Pulmonary artery endothelial cell (primary cell): ENCODE results near the gene ARHGAP4. TPM values are rescaled to one million over a fixed set of nuclear protein-coding genes. Genes with fewer than 3 reads are reported as not detected.

Experiments used
- DNase-seq: peaks from one replicate; pipeline ENCODE4 v3.0.0-alpha.2; 2011; ENCODE audit warnings: low read depth, low spot score
- total RNA-seq: library from RNA; depleted of rRNA; stranded (reverse); fragments of >200 nt; gene quantifications from 2 replicates; pipeline ENCODE4 v1.2.3, GENCODE V29; 2014

Gene ARHGAP4
- total RNA-seq, 1 donor from 2014 or later, result 26.5 TPM

DNA sequence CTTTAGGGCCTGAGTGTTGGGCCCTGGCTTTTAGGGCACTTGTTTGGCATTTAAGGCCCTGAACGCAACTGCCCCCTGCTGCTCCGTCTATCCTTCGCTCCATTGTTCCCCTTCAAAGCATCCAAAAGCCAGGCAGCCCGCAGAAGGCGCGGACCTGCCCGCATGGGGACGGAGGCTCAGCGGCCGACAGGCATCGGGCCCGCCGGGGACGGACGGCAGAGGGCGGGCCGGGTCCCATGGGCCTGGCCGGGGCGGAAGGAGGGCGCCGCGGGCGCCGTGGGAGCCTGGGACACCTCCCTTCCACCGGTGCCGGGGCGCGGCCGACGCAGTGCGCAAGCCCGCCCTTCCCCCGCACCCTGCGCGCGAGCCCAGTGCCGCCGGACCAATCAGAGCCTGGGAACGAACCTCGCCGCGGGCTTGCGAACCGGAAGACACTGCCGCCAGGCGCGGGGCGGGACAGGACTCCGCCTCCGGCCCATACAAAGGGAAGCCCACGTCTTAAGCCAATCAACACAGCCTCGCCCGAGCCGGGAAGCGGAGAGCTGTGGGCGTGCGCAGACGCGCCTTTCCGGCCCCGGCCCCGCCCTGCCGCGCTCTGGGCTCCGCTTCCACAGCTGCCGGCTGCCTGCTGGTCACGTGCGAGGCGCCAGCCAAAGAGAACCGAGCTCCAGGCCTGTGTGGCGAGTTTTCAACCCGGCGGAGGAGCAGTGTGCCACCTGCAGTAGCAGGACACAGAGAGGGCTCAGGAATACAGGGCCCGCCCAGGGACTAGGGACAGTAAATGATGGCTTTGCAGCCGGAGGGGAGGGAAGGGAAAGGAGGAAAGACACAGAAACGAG lies 2.1 kb upstream of the ARHGAP4 start:
- peak; percentile 95 for DNase-seq

DNA sequence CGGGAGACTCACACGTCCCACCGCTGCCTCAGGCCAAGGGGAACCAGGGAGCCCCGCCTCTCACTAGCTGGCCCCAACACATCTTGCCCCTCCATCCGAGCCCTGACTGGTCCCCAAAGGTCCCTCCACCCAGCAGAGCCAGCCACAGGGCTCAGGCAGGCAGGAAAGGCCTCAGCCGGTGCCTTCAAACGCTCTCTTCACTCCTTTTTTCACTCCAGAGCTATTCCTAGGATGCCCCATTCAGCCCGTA lies 1.5 kb upstream of the ARHGAP4 start:
- DNase-seq, result no peak

DNA sequence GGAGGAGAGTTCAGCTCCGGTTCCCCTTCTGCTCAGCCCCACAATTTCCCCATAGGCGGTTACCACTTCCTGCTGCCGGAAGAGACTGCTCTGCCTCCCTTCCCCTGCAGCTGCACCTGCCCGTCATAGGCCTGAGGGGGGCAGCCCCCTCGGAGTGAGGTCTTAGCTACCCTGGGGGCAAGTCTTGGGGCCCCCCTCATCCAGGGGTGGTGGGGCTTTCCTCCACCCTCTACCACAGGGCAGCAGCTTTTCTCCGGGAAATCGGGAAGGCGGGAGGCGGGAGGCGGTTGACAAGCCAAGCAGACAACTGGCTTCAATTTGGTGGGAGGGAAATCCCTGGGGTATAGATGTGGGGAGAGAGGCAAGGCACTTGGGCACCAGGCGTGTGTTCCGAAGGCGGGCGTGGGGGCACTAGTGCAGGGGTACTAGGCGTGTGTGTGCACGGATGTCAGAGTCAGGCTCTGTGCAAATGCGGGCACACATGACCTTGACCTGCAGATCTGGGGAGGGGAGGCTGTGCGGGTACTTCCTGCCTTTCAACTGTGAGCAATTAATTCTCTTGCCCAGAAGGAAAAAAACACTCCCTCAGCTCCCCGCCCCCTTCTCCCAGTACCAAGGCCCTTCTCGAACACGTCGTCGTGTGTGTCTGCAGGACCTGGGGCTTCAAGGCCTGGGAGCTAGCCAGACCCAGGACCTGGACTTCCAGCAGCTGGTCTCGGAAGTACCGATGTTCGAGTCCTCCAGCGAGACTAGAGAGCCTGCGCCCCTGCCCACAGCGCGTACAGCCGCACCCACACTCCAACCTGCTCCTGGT lies 1.0 kb upstream of the ARHGAP4 start:
- no peak for DNase-seq

DNA sequence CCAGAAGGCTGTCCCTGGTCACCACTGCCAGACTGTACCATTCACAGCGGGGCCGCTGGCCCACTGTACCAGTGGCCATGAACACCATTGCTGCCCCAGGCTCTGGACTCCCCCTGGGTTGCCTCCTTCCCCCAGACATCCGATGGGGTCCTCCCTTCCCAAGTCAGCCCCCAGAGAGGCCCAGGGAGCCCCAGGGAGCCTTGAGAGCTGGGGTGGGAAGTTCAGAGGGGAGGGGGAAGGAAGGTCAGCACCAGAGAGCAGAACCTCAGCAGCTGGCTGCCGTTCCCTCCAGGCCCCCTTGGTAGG lies 441 bp upstream of the ARHGAP4 start:
- DNase-seq, result no peak

DNA sequence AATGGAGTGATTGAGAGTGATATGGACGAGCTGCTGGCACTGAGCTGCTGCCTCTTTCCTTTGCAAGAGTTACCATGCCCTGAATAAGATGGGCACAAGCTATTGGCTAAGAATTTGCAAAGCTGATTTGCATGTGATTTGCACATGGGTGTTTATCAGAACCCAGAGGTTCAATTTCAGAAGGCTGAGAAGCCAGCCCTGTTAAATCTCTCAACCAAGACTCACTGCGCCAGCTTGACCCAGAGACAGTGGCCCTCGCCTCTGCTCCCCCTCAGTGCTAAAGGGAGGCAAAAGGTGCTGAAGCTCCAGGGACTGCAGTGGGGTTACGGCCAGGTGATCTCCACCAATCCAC lies 701 bp downstream of the ARHGAP4 start:
- DNase-seq, result no peak

DNA sequence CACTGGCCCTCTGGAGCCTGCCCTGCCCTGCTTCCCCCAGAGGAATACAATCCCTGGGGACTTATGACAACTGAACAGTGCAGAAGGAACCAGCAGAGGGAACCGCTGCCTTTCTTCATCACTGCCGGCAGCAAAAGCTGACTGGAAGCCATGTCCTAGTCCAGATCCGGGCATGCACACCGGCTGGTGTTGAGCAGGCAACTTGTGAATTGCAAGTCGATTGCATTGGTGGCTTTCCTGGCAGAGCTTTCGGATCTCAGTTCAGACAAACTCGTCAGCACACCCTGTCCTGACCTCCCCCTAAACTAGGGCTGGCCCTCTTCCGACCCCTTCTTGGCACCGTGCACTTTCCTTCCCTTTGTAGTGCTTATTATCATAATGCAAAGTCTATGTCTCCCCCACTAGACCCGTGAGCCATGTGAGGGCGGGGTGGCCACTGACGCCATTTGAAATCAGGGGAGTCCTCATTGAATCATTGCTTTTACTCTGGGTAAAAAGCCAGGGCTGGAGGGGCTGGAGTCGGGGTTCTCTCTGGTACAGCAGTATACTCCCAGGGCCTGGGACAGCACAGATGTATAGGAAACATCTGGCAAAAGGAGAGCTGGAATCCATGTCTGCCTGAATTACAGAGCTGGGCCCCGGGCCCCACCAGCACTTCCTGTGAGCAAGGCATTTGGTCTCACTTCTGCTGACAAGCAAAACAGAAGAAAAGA lies 1.8 kb downstream of the ARHGAP4 start:
- no peak for DNase-seq

DNA sequence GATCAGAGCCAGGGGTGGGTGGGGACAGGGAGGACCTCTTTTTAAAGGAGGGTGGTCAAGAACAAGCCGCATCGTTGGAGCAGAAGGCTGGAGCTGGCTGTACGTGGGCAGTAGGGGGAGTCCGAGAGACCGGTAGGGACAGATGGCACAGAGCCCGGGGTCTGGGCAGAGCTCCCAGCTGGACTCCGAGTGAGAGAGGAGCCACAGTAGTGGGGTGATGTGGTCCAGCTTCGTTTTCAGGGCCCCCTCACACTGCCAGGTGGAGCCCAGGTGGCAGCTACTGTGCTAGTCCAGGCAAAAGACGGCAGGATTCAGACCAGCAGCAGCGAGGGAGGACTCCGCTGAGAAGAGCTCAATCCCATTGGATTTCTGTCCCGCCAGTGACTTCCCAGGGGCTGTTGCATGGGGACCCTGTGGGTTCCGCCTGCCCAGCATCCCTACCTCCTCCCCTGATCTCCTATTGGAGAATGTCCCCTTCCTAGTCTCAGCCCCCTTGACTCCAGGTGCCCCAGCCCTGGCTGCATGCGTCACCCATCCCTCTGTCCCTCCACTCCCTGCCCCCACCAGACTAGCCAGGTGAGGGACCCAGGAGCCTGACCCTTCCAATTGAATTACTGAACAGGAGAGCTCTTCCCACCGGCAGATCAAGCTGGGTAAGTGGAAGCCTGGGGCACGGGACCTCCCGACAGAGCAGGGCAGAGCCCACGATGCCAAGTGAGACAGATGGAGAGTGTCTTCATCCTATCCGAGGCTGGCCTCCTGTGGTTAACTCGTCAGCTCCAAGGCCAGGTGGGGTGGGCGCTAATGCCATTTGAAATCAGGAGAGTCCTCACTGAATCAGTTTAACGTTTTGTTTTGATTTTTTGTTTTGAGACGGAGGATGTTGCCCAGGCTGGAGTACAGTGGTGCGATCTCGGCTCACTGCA lies 2.9 kb downstream of the ARHGAP4 start:
- no peak for DNase-seq

DNA sequence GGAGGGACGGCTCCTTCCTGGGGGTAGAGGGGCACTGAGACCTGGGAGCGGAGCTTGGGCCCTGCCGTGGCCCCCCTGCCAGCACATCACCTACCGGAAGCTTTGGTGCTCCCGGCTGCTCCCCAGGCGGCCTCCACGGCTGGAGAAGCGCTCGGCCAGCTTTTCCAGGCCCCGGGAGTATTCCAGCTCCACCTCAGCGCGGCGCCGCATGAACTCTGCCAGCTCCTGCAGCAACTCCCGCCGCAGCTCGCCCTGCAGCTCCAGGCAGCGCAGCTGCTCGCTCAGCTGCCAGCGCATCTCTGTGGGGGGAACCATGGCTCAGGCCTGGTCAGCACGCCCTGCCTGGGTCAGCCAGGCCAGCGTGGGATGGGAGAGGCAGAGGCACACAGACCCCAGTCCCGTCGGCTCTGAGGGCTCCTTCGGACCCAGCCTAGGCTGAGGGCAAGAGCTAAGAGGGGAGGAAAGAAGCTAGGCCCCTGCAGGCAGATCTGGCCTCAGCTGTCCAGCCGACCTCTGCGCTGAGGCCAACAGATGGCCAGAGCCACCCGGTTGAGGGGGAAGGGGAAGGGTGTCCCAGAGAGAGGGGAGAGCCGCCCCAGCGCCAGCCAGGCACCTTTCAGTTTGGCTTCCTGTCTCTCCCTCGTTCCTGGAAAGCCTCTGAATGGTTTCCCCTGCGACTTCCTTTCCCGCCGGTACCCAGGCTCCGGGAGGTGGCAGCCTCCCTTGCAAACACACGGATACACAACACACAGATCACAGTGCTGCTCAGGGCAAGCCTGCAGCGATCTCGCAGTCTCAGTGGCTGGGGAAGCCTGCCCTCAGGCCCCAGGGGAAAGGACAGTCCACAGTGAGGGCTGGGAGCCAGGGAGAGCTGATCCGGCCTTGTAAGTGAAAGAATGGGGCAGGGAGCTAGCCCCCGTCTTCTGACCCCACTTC lies 4.3 kb downstream of the ARHGAP4 start:
- no peak for DNase-seq

DNA sequence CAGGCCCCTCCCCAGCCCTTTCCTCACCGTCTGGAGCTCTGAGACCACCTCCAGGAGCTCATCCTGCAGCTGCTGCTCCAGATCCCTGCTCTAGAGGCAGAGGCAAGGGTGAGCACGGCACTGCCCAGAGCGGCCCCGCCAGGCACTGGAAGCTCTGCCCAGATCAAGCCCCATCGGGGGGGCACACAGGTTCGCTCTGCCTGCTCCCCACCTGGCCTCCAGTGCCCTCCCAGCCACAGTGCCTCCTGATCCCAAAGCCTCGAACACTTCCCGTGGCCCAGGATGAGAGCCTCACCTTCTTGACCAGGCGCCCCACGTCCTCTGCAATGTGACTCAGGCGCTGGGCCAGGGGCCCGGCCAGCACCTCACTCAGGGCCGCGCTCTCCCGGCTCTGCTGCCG lies 5.0 kb downstream of the ARHGAP4 start:
- no peak for DNase-seq

DNA sequence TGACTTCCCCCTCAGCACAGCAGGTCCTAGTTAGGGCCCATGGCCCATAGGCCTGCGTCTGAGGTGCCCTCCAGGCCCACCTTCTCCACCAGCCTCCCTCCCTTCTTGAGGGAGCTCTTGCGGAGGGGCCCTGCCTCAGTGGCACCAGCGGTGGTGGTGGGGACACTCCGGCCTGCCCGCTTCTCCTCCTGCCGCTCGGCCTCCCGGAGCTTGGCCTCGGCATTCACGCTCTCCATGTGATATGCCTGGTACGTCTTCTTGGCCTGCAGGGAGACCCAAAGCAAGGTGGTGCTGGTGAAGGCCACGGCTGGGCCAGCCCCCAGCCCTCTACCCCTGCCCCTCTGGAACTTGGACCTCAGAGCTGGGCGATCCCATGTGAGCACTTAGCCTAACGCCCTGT lies 5.5 kb downstream of the ARHGAP4 start:
- DNase-seq, result no peak

DNA sequence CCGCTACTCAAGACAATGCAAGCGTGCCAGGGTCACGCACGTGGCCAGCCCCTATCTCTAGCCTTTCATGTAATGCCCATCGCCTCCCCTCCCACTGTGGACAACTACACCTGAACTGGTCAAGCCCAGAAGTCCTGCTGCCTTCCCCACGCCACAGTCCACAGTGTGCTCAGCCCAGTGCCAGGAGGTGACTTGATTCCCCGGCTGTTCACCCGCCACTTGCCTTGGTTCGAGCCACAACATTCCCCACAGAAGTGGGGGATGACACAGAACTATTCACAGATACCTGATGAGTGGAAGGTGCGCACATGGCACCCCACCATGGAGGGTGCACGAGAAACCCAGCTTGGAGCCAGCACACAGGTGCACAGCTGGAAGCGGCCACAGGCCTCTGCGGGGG lies 6.8 kb downstream of the ARHGAP4 start:
- no peak for DNase-seq

DNA sequence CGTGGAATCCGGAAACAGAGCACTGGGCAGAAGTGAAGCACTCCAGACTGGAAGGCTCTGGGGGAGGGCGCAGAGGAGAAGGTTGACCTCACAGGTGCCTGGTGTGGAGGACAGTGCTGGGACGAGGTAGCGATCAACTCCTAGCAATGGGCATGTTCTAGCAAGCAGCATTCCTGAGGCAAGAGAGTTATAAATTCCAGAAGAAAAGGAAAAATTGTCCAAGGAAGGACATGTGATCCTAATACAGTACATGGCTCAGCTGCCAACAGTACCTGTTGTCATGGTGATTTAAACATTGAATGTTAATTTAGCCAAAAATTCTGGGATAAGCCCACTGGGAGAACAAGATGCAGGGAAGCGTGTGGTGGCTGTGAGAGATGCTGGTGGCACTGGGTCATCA lies 8.2 kb downstream of the ARHGAP4 start:
- DNase-seq, result no peak

DNA sequence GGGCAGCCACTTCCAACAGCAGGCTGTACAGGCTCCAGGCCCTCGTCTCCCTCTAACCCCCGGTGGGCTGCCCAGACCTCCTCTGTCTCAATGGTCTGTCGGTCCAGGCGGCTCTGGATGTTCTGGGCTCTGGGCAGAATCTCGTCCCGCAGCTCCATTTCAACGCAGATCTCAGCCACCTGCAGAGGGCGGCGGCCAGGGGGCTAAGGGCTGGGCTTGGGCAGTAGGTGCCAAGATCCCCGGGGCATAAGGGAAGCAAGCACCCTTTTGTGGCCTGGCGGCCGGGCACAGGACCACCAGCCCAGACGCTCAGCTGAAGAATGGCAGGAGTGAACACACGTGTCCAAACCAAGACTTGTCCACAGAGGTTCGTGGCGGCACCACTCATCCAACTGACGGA lies 12.4 kb downstream of the ARHGAP4 start:
- no peak for DNase-seq

DNA sequence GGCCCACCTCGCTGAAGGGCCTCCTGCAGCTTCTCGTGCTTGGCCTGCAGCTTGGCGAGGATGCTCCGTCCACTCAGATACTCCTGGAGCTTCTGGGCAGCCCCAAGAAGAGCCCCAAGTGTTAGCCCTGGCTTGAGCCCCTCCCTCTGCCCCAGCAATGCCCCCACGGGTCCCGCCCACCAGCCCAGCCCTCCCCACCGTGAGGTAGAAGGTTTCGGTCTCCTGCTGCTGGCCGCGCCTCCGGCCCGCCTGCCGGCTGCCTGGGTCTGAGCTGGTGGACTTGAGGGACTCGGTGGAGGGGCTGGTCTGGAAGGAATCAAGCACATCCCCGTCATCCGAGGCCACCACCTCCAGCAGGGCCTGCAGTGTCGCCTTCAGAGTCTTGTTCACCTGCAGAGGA lies 12.9 kb downstream of the ARHGAP4 start:
- DNase-seq, result no peak

DNA sequence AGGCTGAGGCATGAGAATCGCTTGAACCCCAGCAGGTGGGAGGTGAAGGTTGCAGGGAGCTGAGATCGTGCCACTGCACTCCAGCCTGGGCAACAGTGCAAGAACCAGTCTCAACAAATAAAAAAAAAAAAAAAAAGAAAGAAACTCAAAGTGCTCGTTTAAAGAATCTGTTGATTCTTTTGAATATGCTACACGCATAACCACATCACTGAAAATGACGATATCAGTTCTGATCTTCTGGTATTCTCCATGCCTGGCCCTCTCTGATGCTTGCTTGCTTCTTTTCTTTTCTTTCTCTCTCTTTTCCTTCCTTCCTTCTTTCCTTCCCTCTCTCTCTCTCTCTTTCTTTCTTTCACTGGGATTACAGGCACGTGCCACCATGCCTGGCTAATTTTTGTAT lies 14.3 kb downstream of the ARHGAP4 start:
- no peak for DNase-seq

DNA sequence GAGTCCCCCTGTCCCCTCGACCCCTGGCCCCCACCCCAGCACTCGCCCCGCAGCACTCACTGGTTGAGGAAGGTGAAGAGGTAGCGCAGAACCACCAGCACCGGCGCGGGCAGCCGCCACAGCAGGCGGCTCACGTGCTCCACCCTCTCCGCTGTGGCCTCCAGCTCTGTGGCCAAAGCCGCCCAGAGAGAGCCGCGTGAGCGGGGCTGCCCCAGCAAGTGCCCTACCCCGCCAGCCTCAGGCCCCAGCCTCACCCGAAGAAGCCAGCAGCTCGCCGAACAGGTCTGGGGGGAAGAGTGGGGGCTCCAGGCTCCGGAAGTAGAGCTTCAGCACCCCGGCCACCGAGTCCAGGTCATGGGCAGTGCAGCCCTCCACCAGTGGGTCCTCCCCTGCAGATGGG lies 15.6 kb downstream of the ARHGAP4 start:
- DNase-seq, result no peak

DNA sequence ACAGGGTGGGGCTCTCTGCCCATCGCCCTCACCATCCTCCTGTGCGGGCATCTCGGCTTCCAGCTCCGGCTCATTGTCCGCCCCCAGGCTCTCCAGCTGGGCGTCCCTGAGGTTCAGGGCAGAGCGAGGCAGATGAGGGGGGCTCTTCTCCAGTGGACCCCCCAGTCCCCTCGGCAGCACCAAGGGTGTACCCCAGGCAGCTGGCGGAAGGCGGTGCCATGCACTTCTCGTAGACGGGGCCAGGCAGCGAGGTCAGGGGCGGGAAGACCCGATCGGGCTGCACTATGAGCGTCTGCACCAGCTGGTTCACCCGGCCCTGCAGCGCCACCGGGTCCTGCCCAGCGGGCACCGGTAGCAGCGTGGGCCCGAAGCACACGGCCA lies 16.1 kb downstream of the ARHGAP4 start:
- no peak for DNase-seq

DNA sequence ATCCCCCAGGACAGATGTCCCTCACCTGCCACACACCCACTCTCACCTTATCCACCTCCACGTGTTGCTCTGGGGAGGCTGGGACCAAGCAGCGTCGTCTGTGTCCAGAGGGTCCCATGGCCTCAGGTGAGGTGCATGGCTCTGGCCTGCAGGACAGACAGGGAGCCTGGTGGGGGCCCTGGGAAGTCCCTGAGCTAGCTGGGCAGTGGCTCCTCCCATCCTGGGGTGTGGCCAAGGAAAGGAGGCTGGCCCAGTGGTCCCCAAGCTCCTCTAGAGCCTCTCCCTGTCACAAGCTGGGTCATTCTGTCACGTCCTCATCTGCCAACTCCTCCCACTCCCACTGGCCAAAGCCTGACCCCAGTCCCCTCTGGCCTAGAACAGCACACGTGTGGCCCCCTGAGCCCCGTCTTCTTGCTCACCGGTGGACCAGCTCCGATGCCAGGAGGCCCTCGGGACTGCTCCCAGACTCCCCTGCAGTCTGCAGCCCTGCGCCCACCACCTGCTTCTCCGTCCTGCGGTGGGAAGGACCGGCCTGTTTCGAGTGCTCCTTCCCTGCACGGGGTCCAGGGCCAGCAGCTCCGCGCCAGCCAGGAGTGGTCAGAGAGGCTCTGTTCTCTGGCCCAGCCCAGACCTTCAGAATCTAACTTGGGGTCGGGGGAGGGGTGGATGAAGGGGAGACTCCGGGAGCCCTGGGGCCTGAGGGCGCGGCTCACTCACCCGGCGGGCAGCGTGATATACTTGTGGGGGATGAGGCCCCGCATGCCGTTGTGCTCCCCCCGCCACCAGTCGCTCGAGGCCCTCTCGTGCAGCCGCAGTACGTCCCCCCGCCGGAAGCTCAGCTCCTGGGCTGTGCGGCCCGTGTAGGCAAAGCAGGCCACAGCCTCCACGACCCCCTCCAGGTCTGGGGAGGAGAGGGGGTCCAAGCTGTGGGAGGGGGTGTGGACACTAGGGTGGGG lies 16.8 kb downstream of the ARHGAP4 start:
- no peak for DNase-seq

DNA sequence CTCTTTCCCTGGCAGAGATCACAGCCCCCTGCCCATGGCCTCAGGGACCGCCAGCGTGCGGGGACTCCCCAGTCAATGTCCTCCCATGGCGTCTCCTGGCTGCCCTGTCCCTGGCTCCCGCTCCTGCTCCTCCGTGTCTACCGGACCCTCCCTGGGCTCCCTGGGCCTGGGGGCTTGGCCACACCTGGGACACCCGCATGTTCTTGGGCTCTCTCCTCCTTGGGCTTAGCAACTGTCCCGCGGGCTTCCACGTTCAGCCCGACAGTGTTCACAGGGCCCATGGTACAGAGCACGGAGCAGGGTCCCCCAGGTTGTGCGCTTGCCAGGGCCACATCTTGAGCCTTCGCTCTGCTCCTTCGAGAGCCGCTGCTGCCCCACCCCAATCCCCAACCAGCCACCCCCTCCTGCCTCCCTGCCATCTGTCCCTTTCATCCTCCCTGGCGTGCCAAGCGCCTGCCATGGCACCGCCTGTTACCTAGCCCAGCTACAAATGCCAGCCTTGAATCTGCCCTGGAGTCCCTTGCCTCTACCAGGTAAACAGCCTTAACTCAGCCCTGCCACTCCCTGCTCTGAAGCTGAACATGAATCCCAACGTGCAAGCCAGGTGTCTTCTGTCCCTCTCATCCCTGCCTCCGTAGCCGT lies 17.7 kb downstream of the ARHGAP4 start:
- no peak for DNase-seq
